Stimulated activated CD4-positive, alpha-beta T cell treated with anti-CD3 and anti-CD28 coated beads, Interleukin-2, amount 100 ng/mL, for 48 hours (primary cell): ENCODE data around the gene GYG2.

Experiments used
- DNase-seq, 2 donors: peaks; one replicate each; pipeline ENCODE4 v3.0.0-alpha.2; 2020

Gene GYG2

DNA sequence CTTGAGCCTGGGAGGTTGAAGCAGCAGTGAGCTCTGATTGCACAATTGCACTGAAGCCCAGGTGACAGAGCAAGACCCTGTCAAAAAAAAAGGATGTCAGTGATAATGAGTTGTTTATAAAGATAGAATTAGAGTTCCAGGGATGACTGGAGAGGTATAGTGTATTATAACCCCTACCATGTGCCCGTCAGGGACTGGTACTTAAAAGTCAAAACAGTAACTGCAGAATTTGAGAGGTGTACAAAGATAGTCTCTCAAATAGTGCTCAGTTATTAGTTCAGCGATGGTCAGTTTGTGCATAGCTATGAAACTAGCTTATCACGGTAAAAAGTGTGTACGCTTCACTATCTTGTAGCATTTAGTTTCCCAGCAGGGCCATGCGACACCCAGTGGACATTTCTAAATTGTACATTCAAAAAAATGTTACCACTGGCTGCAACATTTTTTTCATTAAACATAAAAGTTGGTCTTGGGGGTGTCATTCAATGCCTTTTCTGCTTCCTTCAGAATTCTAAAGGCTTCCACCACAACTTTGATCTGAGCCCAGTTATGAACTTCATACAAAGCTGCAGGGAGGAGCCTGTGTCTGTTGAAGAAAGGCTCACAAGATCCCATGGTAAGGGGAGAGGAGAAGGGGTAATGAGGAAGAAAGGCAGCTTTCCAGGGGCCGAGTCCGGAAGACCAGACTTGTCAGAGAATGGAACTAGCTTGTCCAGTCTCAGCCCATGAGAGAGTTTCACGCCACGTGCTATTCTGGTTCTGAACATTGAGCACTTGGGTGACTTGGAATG is 9.2 kb upstream of the GYG2 start:
- no peak for DNase-seq

- DNase-seq = no peak
Observed at GRCh38 chrX:2820136-2820771, 8.5 kb upstream of the GYG2 start.

GRCh38 chrX:2823795-2824386 is 4.8 kb upstream of the GYG2 start:
- DNase-seq = no peak

DNA sequence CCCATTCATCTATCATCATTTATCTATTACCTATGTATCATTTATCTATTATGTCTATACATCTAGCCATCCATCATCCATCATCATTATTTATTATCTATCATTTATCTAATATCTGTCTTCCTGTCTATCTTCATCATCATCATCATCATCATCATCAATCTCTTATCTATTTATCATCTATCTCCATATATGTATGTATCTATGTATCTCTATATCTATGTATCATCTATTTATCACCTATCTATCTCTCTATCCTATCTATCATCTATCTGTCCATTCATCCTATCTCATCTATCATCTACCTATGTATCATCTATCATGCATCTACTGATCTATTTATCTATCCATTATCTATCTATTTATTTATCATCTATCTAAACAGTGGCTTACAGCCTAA is 3.8 kb upstream of the GYG2 start:
- no peak for DNase-seq

GRCh38 chrX:2828959-2829411 is 255 bp downstream of the GYG2 start:
- no peak for DNase-seq

GRCh38 chrX:2829469-2830246 is 928 bp downstream of the GYG2 start:
- no peak for DNase-seq

DNA sequence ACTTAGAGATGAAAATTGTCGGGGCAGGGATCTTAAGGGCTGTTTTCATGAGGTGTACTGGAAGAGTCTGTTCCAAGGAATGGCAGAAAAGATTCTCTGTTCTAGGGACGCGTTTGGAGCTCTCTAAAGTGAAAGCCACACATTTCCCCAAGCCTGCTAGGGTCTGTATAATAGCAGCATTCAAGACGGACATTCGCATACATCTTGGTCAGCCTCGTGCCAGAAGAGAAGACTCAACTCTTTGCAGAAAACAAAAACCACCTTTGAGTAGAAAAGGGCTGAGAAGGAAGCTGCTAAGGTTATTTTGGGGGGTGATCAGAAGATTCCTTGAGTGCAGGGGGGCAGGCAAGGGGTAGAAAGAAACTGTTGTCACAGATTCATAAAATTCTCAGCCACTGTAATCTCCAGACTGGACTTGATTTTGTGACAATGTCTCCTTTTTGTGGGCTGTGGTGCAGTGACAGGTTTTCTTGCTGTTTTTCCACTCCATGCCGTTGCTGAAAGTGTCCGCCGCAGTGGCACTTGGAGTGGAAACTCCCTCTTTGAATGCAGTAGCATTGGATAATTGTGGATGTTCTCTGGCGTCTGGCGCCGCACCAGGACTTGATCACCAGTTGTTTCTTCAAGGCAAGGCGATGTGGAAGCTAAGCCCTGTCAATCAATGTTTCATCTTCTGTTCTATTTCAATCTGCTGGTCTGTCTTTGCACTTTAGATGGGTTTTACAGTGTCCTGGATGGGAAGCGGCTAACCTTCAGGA is 2.9 kb downstream of the GYG2 start:
- DNase-seq = no peak

- no peak for DNase-seq
Observed at GRCh38 chrX:2837961-2838360, 9.2 kb downstream of the GYG2 start.

DNA sequence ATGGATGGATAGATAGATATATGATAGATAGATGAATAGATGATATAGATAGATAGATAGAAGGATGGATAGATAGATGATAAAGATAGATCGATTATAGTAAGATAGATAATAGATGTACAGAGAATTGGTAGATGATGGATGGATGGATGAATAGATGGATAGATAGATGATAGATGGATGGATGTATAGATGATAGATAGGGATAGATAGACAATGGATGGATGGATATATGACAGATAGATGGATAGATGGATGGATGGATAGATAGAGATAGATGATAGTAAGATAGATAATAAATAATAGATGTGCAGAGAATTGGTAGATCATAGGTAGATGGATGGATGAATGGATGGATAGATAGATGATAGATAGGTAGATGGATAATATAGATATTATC is 12.2 kb downstream of the GYG2 start:
- no peak for DNase-seq

DNA sequence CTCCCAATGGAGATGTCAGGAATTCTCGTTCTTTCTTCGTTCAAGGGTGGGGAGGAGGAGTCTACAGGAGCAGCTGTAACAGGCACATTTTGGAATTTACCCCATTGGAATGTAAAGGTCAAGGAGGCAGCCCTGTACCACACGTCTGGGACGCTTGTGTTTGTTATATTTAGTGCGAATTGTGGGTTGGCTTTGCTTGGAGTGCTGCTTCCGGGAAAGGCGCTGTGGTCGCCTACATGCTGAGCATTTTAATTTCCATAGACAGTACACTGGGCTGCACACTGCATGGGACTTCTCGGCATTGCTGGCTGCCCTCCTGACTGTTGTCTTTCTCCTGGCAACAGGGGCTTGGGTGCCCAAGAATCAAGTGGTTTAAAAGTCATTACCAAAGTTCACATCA is 12.8 kb downstream of the GYG2 start:
- DNase-seq = no peak

GRCh38 chrX:2846992-2847391 is 18.3 kb downstream of the GYG2 start:
- no peak for DNase-seq

- no peak for DNase-seq
Observed at GRCh38 chrX:2848871-2849301, 20.2 kb downstream of the GYG2 start.

GRCh38 chrX:2854918-2855317 is 26.2 kb downstream of the GYG2 start:
- no peak for DNase-seq

- DNase-seq = no peak
Observed at GRCh38 chrX:2855761-2856160, 27.0 kb downstream of the GYG2 start.

DNA sequence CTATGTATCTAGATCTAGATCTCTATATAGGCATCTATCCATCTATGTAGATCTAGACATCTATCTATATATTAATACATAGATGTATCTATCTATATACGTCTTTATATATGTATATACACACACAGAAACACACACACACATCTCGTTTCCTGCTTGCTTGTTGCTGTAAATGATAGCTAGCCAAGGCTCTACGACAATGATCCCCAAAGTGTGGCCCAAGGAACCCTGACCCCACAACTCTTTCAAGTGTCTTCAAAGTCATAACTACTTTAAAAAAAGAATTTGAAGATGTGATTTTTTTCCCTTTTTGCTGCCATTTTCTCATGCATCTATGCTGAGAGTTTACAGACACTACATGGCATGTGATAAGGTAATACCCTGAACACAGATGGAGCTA is 28.8 kb downstream of the GYG2 start:
- DNase-seq = no peak

DNA sequence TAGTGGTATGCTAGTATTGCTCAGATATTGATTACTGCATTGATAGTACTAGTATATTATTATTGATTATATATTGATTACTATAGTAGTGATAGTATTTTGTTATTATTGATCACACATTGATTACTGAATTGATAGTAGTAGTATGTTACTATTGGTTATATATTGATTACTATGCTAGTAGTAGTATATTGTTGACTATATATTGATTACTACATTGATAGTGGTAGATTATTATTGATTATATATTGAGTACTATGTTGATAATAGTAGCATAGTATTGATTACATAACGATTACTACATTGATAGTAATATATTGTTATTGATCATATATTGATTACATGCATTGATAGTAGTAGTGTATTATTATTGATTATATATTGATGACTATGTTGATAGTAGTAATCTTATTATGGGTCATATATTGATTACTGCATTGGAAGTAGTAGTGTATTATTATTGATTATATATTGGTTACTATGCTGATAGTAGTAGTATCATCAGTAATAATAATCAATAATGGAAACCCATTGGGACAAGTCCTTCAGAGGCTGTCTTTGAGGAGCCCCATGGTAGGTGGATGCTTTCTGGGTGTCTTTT is 30.6 kb downstream of the GYG2 start:
- no peak for DNase-seq

DNA sequence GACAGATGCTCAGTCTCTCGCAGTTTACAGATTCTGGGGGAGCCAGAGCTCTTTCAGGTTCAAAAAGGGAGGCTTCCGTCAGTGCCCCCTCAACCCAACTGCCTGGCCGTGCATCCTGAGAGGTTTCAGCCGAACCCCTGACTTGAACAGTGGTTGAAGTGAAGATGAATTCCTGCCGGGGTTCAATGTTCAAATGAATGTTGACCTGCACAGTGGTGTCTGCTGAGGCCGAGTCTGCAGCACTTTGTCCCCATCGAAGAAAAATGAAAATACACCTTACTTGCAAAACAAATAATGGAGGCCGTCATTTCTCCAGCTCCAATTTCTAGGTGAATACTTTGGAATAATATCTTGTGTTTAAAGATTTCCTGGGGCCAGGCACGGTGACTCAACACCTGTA is 33.7 kb downstream of the GYG2 start:
- no peak for DNase-seq

DNA sequence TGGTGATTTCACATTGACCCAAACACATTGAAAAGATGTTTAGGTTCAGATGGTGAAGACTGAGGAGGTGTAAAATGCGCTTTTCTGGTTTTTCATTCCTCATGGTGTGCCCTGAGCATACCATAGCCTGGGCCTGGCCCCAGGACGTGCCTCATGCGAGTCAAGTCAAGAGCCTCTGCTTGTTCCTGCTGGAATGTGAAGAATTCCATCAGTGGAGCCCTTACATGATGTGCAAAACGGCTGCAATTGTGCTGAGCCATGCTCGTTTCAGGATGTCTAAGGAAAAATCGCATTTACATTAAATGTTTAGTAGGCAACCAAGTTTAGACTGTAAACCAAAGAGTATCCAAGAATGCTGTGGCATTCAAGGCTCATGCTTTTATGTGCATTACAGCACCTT is 34.9 kb downstream of the GYG2 start:
- DNase-seq = no peak

- no peak for DNase-seq
Observed at GRCh38 chrX:2867206-2867605, 38.5 kb downstream of the GYG2 start.

DNA sequence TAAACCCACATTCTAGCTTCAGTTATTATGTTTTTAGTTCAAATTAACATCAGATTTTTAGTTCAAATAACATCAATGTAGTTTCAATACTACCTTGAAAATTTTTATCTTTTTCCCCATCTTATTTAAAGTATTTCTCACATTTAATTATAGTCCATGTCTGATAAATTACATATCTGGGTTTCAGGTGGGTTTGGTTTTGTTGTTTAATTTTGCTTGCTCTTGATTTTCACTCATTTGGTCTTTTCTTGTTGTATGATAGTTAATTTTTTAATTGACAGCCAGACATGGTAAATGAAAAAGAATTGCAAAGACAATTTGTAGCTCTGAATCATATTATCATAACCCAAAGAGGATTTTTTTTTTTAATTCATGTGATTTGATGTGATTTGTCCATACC is 41.9 kb downstream of the GYG2 start:
- DNase-seq = no peak

DNA sequence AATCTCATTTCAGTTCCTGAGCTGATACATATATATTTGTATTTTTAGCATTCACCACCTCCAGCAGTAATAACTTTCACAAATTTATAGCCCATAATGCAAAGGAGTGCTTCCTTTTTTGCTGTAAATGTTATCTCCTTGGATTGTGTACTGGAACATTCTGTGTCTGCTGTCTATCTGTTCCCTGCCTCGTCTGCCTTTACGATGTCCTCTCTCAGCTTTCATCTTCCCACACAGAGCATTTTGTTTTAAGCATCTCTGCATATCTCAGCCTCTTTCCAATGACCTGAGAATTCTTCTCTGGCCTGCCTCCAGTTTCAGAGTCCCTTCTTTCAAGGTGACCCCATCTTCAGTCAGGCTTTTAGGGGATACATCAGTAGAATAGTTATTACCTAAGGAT is 43.1 kb downstream of the GYG2 start:
- no peak for DNase-seq

DNA sequence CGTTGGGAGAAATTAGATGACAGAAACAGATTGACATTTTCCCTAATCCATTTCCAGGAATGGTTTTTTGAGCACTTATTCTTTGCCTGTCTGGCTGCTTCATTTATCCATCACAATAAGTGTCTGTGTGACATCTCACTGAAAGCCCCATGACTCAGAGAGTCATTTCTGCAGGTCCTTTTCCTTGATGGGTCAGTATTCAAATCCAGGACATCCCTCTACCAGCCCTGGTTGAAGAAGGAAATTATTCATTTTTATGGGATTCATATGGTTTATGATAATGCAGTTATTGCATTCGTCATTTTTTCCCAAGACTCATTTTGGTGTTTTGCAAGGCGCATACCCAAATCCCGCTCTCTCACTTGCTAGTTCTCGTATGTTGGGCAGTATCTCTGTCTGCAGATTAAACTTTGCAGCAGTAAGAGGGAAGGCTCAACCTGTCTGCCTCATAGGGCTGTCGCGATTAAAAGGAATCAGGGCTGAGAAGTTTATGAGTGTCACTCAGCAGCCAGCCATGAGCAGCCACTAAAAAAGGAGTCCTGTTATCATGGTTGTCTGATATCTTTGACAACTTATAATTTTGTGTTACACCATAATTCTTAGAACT is 44.0 kb downstream of the GYG2 start:
- no peak for DNase-seq
